HG03175 (cell line): ENCODE results near the gene ARHGEF1.

Experiments used
- ATAC-seq: cut with Tn5 transposase; IDR thresholded peaks from one replicate; pipeline ENCODE4 v1.9.1; 2021; ENCODE audit warnings: mild to moderate bottlenecking, moderate library complexity; ENCODE audit not compliant: unreplicated experiment

Gene ARHGEF1

DNA sequence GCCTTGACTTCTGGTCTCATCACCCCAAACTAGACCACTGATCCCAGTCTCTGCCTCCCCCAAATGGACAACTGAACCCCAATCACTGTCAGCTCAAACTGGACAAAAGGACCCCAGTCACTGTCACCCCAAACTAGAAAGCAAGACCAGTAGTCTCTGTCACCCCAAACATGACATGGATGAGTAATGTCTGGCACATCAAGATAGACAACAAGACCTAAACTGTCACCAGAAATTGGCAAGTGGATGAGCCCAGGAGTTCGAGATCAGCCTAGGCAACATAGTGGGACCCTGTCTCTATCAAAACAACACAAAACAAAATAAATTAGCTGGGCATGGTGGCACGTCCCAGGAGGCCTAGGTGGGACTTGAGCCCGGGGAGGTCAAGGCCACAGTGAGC lies 64.1 kb downstream of the ARHGEF1 start:
- no peak for ATAC-seq

GRCh38 chr19:41951686-41952172 lies 68.7 kb downstream of the ARHGEF1 start:
- no peak for ATAC-seq

DNA sequence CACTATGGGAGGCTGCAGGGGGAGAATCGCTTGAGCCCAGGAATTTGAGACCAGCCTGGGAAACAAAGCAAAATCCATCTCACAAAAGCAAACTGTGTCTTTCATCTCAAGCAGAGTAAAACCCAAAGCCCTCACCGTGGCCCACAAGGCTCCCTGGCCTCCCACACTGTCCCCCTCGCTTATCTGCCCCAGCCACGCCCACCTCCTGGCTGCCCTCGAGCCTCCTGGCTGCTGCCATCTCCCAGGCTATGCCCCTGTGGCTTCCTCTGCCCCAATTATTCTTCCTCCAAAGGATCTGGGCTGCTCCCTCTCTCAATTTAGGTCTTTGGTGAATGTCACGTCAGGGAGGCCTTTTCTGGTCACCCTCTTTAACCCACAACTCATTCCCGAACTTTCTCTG lies 72.5 kb downstream of the ARHGEF1 start:
- ATAC-seq = no peak

GRCh38 chr19:41956621-41957020 lies 73.6 kb downstream of the ARHGEF1 start:
- ATAC-seq = no peak
